Tibial artery (tissue), 4 donors: ENCODE results near the gene APP.

Source experiments
- DNase-seq, 2 donors: peaks; one replicate each; pipeline ENCODE4 v3.0.0-alpha.2; 2019
- H3K27ac ChIP-seq, 2 donors: fragments of 200-600 bp; sonication (generic) in 1 of 2; 1 replicate in 1 of 2; 2 replicates in 1 of 2; pipeline ENCODE4 v1.5.1; 2018 to 2019; ENCODE audit warnings: mild to moderate bottlenecking in 1 of 2
- H3K27me3 ChIP-seq, 2 donors: fragments of 200-600 bp; sonication (generic) in 1 of 2; one replicate each; pipeline versions ENCODE4 v1.5.1 to v1.6.0; 2016 to 2019
- H3K36me3 ChIP-seq, 3 donors: fragments of 200-600 bp; sonication (generic) in 2 of 3; one replicate each; pipeline ENCODE4 v1.5.1; 2016 to 2019; ENCODE audit warnings: mild to moderate bottlenecking in 2 of 3
- H3K4me1 ChIP-seq, 4 donors: fragments of 200-600 bp; sonication (generic) in 2 of 4; 1 replicate in 3 of 4; 2 replicates in 1 of 4; pipeline ENCODE4 v1.5.1; 2016 to 2019
- H3K4me3 ChIP-seq, 2 donors: fragments of 200-600 bp; sonication (generic) in 1 of 2; 1 replicate in 1 of 2; 2 replicates in 1 of 2; pipeline ENCODE4 v1.5.1; 2018 to 2019; ENCODE audit warnings: mild to moderate bottlenecking in 2 of 2
- H3K9me3 ChIP-seq, 3 donors: fragments of 200-600 bp; sonication (generic) in 1 of 3; one replicate each; pipeline ENCODE4 v1.5.1; 2016 to 2019
- intact Hi-C: fragments of 100-400 bp; cut with DNase I; formaldehyde crosslinking; loops from one replicate; pipeline ENCODE4 v1.15.0; 2023; ENCODE audit warnings: low total_unique reads
- TF ChIP-seq, protein P1 (sequence below), 2 experiments: fragments of 200-600 bp in 1 of 2; fragments of 450-650 bp in 1 of 2; IDR thresholded peaks; one replicate each; pipeline ENCODE4 v1.5.1; 2017 to 2019; ENCODE audit warnings: antibody characterized with exemption in 2 of 2, mild to moderate bottlenecking in 1 of 2, moderate library complexity in 1 of 2

The APP gene

DNA sequence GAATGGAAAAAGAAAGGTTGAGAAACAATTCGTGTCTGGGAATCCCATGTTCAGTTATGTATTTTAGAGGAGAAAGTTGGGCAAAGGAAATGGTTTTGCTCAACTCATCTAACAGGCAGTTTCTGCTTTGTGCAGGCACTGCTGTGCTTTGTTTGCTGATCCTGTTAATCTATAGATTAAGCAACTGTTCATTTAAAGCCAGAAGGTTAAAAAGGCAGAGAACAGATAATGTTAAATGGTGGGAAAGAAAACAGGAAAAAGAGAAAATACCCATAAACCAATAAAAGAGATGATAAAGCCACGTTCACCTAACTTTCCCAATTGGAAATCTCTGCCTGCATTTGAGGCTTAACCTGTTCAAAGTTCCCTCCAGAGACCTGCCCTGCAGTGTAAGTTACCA is 70.0 kb downstream of the APP start:
- Histone ChIP-seq H3K27me3 (no peaks in the 10 kb centered on the region), H3K27ac (no peak overlapping the region), H3K36me3 (no peaks in the 10 kb centered on the region), H3K4me1 (peaks cover 0 to 6% (median 2%) of the 10 kb centered on the region in 4 donors), H3K4me3 (no peak overlapping the region), H3K9me3 (no peaks in the 10 kb centered on the region)
- intact Hi-C loops: no loop called here
- TF ChIP-seq, protein P1, sequence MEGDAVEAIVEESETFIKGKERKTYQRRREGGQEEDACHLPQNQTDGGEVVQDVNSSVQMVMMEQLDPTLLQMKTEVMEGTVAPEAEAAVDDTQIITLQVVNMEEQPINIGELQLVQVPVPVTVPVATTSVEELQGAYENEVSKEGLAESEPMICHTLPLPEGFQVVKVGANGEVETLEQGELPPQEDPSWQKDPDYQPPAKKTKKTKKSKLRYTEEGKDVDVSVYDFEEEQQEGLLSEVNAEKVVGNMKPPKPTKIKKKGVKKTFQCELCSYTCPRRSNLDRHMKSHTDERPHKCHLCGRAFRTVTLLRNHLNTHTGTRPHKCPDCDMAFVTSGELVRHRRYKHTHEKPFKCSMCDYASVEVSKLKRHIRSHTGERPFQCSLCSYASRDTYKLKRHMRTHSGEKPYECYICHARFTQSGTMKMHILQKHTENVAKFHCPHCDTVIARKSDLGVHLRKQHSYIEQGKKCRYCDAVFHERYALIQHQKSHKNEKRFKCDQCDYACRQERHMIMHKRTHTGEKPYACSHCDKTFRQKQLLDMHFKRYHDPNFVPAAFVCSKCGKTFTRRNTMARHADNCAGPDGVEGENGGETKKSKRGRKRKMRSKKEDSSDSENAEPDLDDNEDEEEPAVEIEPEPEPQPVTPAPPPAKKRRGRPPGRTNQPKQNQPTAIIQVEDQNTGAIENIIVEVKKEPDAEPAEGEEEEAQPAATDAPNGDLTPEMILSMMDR (IDR thresholded peaks at IDR 0.05): no peak
- DNase-seq: no peak

DNA sequence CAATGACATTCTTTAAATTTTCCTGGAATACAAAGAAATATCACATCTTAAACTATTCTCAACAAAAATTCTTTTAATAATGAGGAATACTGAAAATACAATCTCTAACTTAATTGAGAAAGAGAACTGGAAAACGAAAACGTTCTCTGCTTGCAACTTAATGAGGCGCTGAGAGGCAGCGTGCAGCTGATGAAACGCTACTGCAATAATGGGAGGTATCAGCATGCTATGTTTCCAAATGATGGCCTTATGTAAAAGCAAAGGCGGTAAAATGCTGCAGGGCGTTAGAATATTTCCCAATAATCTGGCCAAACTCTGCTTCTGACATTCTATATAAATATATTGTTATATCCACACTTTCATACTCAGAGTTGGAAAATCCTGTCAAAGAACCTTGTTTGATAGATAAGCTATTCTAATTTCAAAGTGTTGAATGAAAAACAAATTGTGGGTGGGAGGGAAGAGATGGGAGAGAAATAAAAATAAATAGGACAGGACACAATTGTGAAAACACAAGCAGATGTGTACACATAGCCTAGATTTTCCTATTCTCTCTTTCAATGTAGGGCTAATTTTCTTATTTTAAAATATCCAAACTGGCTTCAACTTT is 70.9 kb downstream of the APP start:
- H3K4me1 ChIP-seq: peaks cover 0 to 6% (median 2%) of the 10 kb centered on the region in 4 donors
- H3K4me3 ChIP-seq: no peak overlapping the region
- H3K9me3 ChIP-seq: no peaks in the 10 kb centered on the region
- H3K36me3 ChIP-seq: no peaks in the 10 kb centered on the region
- no peak for DNase-seq
- H3K27me3 ChIP-seq: no peaks in the 10 kb centered on the region
- TF ChIP-seq, protein P1 (IDR thresholded peaks at IDR 0.05): no peak
- H3K27ac ChIP-seq: no peak overlapping the region
- intact Hi-C loops: no loop called here

DNA sequence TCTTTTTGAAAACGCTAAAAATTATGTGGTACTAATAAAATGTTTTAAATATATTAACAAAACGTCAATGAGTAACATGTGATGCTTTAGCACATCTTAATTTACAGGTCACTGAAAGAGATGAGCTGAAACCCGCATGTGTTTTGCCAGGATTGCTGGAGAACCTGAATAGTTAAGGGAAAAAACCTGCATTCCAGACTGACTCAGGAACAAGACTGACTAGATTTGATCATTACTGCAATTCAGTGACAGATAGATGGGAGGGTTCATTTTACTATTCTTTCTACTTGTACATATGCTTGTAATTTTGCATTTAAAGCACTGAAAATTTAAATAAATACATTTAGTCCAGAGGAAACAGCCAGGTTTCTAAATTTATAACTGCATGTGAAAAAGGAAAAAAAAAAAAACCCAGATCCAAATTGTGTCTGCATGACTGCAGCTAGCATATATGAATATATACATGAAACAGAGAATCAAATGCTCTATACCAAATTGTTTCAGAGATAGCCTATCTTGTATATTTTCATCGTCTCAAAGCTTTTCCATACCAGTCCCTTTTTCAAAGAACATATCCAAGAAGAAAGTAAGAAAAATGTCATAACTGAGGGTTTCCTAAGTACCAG is 71.7 kb downstream of the APP start:
- peaks cover 0 to 6% (median 2%) of the 10 kb centered on the region in 4 donors for H3K4me1 ChIP-seq
- H3K9me3 ChIP-seq: no peaks in the 10 kb centered on the region
- no peaks in the 10 kb centered on the region for H3K27me3 ChIP-seq
- DNase-seq: no peak
- H3K36me3 ChIP-seq: no peaks in the 10 kb centered on the region
- intact Hi-C loops: no loop called here
- TF ChIP-seq, protein P1 (IDR thresholded peaks at IDR 0.05): no peak
- H3K27ac ChIP-seq: no peak overlapping the region
- no peak overlapping the region for H3K4me3 ChIP-seq

DNA sequence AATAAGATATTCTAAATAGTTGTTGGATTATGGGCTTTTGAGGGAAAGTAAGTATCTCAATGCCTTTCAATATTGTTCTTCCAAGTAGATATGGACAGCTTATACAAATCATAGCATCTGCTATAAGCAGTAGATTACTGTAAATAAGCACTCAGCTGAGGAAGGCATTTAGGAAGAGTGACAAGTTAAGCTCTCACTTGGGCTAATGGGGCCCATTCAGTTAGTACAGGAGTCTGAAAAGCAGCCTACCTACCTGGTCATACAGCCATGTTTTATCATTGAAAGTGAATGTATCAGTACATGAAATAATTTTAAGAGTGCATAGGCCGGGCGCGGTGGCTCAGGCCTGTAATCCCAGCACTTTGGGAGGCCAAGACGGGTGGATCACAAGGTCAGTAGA is 73.1 kb downstream of the APP start:
- Histone ChIP-seq H3K36me3 (no peaks in the 10 kb centered on the region), H3K27me3 (no peaks in the 10 kb centered on the region), H3K4me1 (peaks cover 0 to 6% (median 2%) of the 10 kb centered on the region in 4 donors), H3K4me3 (no peak overlapping the region), H3K27ac (no peak overlapping the region), H3K9me3 (no peaks in the 10 kb centered on the region)
- intact Hi-C loops: no loop called here
- TF ChIP-seq, protein P1 (IDR thresholded peaks at IDR 0.05): no peak
- DNase-seq: no peak

DNA sequence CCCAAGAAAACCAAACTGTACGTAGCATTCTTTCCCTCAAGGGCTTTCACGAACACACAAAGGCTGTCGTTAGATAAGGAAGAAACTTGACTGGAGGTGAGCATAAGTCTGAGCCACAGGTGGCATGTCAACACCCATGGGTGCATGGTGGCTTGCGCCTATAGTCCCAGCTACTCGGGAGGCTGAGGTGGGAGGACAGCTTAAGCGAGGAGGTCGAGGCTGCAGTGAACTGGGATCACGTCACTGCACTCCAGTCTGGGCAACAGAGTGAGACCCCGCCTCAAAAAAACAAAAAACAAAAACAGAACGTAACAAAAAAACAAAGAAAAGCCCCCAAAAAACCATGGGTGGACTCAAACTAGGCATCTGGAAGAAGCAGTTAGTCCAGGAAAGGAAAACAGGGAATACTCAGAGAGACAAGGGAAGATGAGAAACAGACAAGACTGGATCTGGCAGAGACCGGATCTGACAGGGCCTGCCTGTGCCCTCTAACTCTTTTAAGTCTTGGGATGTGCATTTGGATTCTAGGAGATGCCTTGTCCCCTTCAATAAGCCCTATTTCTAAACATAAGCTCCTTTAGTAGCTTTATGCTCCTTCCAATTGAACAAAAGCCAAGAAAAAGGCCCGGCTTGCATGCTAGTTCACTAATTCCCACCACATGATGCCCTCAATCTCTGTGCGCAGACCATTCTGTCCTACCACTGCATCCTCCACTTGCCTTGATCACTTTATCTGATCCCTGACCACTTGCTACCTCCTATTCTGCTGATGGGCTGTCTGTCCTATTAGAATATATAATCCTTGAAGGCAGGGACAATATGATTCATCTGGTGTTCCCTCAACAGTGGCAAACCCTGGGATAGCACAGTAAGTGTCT is 73.8 kb downstream of the APP start:
- Histone ChIP-seq H3K27ac (no peak overlapping the region), H3K4me3 (no peak overlapping the region), H3K4me1 (peaks cover 0 to 6% (median 2%) of the 10 kb centered on the region in 4 donors), H3K27me3 (no peaks in the 10 kb centered on the region), H3K36me3 (no peaks in the 10 kb centered on the region), H3K9me3 (no peaks in the 10 kb centered on the region)
- intact Hi-C loops: no loop called here
- TF ChIP-seq, protein P1 (IDR thresholded peaks at IDR 0.05): no peak
- DNase-seq: no peak
